Measurements from ENCODE around the gene ARMCX1.
"Not testable (repeated sequence)": the region's sequence is repeated elsewhere in the genome, so short reads cannot be mapped to it uniquely, and the experiment has no call there.

ARMCX1 gene

DNA sequence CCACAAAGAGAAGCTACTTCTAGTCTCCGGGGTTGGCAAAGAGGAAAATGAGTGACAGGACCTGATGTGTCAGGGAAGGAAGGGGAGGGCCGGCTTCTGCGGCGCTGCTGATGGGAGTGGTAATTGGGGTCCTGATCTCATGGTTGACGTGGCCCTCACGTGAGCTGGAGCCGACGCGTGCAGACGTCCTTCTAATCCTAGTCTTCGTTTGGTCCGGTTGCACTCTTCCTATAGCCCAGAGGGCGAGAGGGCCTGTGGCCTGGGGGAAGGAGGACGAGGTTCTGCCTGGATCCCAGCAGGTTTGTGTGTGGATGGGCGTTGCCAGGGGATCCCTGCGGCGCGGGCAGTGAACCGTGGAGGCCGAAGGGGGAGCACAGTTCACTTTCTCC, at the start of gene ARMCX1:
Gene ARMCX1 (plus strand): TSS at position 186 of the 389 bp plus-strand sequence. CDS start 2,384 bp downstream, outside the sequence.
- DNase-seq (ENCODE audit: low read depth in 2 of 2), result peak in 1 of 2 donors; percentile 9

DNA sequence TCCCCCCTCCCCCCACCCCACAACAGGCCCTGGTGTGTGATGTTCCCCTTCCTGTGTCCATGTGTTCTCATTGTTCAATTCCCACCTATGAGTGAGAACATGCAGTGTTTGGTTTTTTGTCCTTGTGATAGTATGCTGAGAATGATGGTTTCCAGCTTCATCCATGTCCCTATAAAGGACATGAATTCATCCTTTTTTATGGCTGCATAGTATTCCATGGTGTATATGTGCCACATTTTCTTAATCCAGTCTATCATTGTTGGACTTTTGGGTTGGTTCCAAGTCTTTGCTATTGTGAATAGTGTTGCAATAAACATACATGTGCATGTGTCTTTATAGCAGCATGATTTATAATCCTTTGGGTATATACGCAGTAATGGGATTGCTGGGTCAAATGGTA, 47.4 kb upstream of the ARMCX1 start:
- not testable (repeated sequence) for DNase-seq (ENCODE audit: low read depth in 2 of 2)

DNA sequence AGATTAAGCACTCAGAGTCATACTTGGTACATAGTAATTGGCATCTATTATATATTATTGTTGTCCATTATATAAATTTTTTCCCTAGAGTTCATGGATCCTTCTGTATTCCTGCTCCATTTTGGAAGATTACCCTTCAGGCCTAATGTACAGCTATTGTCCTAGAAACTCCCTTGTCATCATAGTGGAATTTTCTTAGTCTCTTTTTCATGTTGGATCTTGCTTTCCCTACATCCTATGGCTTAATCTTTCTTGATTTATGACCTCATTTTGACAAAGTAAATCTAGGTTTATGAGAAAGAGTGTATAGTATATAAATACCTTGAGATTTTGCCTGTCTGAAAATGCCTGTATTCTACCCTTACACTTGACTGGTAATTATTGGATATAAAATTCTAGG, 43.0 kb upstream of the ARMCX1 start:
- DNase-seq (ENCODE audit: low read depth in 2 of 2), result no peak

DNA sequence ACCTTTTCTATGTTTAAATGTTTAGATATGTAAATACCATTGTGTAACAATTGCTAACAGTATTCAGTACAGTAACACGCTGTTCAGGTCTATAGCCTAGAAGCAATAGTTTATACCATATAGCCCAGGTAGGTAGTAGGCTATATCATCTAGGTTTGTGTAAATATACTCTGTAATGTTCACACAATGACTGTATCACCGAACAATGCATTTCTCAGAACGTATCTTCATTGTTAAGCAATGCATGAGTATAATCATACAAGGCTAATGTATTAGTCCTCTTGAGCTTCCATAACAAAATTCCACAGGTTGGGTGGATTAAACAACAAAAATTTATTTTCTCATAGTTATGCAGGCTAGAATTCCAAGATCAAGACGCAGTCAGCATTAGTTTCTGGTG, 42.4 kb upstream of the ARMCX1 start:
- DNase-seq (ENCODE audit: low read depth in 2 of 2), result no peak

DNA sequence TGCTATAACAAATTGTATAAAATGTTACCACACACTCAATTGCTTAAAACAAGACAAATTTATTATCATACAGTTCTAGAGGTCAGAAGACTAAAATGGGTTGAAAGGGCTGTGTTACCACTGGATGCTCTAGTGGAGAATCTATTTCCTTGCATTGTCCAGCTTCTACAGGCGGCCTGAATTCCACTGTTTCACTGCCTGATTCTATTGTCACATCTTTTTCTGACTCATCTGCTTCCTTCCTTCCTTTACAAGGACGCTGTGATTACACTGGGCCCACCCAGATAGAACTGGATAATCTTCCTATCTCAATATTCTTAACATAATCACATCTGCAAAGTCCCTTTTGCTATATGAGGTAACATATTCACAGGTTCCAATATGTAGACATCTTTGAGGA, 19.4 kb upstream of the ARMCX1 start:
- DNase-seq (ENCODE audit: low read depth in 2 of 2), result no peak

GRCh38 chrX:101539116-101539515, 11.2 kb upstream of the ARMCX1 start:
- no peak for DNase-seq (ENCODE audit: low read depth in 2 of 2)

DNA sequence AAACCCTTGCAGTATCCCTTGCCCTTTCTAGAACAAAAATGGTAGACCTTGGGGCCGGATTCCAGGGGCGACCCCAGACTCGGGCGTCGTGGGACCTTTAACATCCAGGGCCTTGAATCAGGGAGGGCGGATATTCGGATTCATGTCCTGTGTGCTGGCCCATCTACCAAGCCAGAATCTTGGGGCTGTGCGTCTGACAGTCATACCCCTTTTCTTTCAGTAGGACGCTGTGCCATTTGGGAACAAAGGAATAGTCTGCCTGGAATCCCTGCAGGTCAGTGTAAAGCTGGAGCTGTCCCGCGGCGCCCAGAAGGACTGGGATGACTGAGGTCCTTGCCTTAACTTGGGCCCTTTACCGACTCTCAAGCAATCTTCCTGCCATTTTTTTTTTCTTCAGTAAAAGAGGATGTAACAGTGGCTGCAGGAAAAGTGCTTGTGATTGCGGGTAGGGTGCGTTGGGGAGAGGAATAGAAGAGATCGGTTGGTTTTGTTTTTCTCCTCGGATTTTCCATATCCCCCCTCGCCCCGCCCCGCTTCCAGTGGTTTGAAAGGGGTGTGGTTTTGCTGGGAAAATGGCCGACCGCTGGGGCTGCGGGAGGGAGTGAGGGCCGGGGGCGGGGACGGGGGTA, 518 bp downstream of the ARMCX1 start:
- DNase-seq (ENCODE audit: low read depth in 2 of 2), result no peak

- no peak for DNase-seq (ENCODE audit: low read depth in 2 of 2)
Measured at GRCh38 chrX:101551380-101551767, 1.0 kb downstream of the ARMCX1 start.

GRCh38 chrX:101552714-101553113, 2.4 kb downstream of the ARMCX1 start:
- DNase-seq (ENCODE audit: low read depth in 2 of 2), result no peak

- no peak for DNase-seq (ENCODE audit: low read depth in 2 of 2)
Measured at GRCh38 chrX:101564651-101565050, 14.3 kb downstream of the ARMCX1 start.

- DNase-seq (ENCODE audit: low read depth in 2 of 2), result peak in 1 of 2 donors; percentile 41
Measured at GRCh38 chrX:101595739-101596419, 45.5 kb downstream of the ARMCX1 start.

DNA sequence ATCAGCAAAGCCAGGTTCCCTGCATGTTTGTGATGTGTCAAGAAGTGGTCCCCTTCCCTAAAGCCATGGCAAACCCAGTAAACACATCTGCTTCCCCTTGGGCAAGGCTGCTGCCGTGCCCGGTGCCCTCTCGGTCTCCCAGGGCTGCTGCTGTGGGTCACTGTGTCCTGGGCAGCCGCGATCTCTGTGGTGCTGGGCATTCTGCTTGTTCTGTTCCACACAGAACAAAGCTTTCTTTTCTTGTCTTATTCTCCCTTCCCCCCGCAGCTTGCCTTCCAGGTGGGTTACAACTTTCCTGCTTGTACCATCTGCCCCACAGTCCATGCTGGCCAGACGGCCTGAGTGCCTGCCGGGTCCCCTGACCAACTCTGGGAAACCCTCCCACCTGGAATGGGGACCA, 49.2 kb downstream of the ARMCX1 start:
- DNase-seq (ENCODE audit: low read depth in 2 of 2), result not testable (repeated sequence)

DNA sequence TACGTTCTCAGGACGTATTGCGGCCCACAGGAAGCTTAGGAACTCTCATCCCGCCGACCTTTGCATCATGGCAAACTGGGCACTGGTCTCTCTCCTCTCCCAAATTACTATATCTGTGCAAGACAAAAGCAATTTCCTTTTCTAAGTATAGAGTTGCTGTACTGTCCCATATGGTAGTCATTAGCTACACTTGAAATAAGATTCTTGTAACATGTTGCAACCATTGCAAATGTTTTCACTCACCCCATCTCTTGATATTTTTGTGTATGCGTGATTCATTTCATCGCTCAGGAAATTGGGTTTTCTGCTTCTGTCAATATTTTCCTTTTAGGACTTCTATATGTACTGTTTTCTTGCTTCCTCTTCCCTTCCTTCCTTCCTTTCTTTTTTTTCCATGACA, 51.7 kb downstream of the ARMCX1 start:
- DNase-seq (ENCODE audit: low read depth in 2 of 2), result no peak

Measured in stimulated activated CD4-positive, alpha-beta T cell treated with anti-CD3 and anti-CD28 coated beads, Interleukin-1b, Interleukin-23, amount 100 ng/mL, for 4 hours (primary cell).